ENCODE measurements around the gene SHFL.

The SHFL gene

DNA sequence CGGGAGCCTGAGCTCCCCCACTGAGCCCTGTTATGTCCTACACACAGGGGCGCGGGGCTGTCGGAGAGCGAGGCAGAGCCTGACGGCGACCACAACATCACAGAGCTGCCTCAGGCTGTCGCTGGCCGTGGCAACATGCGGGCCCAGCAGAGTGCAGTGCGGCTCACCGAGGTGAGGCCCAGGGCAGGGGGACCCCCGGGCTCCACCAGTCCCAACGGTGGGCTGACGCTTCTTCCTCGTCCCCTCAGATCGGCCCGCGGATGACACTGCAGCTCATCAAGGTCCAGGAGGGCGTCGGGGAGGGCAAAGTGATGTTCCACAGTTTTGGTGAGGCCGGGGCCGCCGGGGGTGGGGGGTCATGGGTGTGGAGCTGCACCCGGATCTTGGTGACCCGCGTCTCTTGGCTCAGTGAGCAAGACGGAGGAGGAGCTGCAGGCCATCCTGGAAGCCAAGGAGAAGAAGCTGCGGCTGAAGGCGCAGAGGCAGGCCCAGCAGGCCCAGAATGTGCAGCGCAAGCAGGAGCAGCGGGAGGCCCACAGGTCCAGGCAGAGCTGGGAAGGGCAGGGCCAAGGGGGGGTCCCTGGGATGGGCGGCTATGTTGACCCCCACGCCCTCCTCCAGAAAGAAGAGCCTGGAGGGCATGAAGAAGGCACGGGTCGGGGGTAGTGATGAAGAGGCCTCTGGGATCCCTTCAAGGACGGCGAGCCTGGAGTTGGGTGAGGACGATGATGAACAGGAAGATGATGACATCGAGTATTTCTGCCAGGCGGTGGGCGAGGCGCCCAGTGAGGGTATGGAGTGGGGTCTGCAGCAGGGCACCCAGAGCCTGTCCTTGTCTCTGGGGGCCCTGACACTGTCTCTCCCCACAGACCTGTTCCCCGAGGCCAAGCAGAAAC, 24.2 kb downstream of the SHFL start:
- no peak for DNase-seq

DNA sequence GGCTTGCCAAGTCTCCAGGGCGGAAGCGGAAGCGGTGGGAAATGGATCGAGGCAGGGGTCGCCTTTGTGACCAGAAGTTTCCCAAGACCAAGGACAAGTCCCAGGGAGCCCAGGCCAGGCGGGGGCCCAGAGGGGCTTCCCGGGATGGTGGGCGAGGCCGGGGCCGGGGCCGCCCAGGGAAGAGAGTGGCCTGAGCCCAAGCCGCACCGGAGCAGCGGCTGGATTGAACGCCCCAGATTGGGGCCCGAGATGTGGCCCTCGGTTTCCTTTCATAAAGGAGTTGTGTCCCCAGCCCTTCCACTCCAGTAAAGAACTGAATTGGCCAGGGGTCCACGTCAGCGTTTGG, 24.8 kb downstream of the SHFL start:
- no peak for DNase-seq

DNA sequence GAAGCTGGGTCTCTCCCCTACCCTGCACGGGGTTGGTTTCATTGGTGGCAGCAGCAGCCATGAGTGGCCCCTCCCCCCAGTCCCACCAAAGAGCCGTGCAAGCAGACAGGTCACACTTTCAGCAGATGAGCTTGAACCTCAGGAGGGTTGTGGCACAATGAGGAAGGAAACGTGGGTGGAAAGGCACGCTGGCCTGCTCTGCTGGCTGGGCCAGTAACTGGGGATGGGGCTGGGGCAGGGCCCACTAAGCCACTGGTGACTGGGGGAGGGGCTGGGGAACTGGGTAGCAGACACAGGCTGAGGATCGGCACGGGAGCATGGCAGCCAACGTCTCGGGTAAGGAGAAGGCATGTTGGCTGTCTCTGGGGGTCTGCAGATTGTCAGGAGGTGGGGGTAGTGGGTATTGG, 25.3 kb downstream of the SHFL start, which contains the start of gene P2RY11:
P2RY11 (plus strand) TSS at position 289 of the 407 bp plus-strand sequence; CDS start at position 318, 29 bp downstream.
- no peak for DNase-seq

DNA sequence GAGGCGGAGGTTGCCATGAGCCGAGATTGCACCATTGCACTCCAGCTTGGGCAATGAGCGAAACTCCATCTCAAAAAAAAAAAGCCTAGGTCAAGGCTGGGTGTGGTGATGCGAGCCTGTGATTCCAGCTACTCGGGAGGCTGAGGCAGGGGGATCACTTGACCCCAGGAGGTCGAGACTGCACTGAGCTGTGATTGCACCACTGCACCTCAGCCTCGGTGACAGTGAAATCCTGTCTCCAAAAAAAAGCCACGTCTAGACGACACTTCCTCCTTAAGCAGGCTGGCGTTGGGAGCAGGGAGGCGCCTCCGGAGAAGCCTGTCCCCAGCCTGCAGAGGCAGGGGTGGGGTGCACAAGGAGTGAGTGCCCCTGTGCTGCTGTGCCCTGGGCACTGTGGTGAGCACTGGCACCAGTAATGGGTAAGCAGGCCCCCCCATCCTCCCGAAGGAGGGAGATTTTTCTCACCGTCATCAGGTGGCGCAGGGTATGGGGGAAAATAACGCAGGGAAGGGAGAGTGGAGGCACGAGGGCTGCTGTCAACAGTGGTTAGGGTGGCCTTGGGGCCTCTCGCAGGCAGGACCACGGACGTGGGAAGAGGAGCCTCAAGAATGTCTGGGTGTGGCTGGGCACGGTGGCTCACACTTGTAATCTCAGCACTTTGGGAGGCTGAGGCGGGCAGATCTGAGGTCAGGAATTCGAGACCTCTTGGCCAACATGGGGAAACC, 26.1 kb downstream of the SHFL start:
- no peak for DNase-seq

DNA sequence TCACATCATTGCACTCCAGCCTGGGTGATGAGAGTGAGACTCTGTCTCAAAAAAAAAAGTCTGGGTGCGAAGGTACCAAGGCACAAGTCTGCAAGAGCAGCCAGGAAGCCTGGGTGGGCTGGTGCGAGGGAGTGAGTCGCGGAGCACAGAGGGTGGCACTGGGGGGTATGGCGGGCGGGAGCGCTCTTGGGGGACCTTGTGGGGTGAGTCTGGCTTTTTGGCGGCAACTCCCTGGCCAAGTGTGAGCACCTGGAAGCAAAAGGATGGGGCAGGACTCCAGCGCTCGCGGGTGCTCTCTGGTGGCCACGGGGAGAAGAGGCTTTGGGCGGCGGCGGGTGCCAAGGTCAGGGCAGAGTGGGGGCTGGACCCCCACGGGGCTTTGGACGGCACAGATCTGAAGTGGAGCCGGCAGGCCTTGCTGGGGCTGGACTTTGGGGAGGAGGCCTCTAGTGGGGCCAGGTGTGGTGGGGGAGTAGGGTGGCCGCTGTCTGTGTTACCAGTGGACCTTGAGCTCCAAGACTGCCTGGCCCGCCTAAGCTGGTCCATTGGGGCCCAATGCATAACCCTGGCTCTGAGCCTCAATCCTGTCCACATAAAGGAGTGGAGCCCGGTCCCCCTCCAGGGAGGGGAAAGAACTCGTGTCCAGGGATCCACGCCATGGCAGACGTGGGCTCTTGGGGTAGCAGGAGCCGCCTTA, 26.9 kb downstream of the SHFL start:
- peak; percentile 25 for DNase-seq

DNA sequence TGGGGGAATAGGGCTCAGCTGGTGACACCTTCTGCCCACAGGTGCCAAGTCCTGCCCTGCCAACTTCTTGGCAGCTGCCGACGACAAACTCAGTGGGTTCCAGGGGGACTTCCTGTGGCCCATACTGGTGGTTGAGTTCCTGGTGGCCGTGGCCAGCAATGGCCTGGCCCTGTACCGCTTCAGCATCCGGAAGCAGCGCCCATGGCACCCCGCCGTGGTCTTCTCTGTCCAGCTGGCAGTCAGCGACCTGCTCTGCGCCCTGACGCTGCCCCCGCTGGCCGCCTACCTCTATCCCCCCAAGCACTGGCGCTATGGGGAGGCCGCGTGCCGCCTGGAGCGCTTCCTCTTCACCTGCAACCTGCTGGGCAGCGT, 27.5 kb downstream of the SHFL start:
- DNase-seq, result no peak

DNA sequence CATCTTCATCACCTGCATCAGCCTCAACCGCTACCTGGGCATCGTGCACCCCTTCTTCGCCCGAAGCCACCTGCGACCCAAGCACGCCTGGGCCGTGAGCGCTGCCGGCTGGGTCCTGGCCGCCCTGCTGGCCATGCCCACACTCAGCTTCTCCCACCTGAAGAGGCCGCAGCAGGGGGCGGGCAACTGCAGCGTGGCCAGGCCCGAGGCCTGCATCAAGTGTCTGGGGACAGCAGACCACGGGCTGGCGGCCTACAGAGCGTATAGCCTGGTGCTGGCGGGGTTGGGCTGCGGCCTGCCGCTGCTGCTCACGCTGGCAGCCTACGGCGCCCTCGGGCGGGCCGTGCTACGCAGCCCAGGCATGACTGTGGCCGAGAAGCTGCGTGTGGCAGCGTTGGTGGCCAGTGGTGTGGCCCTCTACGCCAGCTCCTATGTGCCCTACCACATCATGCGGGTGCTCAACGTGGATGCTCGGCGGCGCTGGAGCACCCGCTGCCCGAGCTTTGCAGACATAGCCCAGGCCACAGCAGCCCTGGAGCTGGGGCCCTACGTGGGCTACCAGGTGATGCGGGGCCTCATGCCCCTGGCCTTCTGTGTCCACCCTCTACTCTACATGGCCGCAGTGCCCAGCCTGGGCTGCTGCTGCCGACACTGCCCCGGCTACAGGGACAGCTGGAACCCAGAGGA, 28.0 kb downstream of the SHFL start:
- DNase-seq, result no peak

DNA sequence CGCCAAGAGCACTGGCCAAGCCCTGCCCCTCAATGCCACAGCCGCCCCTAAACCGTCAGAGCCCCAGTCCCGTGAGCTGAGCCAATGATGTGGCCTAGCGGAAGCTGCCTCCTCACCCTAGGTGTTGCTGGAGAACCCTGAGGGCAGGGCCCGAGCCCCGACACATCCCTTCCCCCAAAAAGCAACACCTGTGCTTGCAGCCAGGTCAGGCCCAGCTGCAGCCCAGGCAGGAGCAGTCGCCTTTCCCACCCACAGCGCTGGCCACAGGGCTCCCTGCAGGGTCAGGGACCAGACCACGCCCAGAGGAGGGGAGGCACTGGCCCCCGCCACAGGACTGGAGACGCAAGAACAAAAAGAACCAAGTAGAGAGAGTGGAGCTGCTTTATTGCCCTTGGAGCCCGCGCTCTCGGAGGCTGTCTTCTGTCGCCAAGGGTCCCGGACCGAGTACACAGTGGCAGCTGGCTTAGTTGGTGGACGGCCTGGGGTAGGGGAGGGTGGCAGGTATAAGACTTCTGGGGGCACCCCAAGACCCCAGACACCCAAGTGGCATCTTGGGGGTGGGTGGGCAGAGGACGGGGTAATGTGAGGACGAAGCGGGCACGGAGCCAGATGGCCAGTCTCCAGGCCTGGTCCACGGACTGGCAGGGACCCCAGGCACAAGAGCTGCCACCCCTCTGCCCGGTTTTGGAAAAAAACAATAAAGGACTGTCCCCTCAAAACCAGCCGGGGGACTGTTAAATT, 28.7 kb downstream of the SHFL start:
- DNase-seq, result no peak

DNA sequence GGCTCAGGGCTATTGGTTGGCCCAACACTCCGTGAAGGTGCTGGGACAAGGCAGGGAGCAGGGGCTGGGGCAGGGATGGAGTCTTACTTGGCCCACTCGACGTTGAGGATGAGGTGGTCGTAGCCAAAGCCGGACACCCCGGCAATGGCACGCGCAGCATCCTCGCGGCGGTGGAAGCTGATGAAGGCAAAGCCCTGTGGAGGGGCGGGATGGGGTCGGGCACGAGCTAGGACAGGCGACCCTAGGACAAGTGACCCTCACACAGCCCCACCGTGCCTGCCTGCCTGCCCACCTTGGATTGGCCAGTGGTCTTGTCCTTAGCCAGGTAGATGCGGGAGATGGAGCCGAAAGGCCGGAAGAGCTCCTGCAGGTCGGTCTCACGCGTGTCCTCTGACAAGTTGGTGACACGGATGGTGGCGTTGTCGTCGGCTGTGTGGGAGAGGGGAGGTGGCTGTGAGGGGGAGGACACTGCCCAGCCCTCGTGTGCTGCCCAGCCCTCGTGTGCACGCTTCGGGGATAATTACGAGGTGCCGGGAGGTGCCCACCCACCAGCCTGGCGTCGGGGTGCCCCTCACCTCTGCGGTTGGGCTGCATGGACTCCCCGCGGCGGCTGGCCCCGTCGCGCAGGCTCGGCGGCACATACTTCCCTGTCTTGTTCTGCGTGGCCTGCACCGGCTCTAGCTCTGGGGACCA, 29.4 kb downstream of the SHFL start:
- no peak for DNase-seq

DNA sequence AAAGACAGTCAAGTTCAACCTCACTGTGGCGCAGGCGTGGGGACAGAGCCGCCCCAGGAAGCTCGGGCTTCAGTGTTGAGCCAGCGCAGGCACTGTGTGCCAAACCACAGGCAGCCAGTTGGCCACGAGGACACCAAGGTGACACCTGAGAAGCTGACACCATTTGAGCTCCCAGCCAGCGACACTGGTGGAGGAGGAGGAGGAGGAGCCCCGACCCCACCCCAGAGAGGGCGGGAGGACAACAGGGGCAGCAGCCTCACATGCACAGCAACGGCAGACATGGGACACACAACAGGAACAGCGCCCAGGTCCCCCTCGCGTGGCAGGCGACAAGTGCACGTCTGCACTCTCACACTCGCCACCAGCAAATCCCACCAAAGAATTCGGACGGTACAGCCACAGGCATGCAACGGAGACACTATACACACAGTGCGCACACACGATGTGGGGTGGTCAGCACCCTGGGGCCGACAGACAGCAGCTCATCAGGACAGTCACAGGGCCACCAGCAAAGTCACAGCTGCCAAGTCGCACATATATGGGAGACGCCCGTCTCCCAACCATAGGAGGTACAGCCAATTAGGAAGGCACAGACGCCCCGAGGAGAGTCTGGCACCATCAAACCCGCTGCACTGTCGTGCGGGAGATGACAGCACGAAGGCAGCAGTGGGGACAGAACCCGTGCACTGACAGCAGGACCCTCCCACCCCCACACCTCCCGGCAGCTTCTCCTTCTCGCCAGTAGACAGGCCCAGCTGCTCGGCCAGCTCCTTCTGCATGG, 30.2 kb downstream of the SHFL start:
- DNase-seq, result no peak

DNA sequence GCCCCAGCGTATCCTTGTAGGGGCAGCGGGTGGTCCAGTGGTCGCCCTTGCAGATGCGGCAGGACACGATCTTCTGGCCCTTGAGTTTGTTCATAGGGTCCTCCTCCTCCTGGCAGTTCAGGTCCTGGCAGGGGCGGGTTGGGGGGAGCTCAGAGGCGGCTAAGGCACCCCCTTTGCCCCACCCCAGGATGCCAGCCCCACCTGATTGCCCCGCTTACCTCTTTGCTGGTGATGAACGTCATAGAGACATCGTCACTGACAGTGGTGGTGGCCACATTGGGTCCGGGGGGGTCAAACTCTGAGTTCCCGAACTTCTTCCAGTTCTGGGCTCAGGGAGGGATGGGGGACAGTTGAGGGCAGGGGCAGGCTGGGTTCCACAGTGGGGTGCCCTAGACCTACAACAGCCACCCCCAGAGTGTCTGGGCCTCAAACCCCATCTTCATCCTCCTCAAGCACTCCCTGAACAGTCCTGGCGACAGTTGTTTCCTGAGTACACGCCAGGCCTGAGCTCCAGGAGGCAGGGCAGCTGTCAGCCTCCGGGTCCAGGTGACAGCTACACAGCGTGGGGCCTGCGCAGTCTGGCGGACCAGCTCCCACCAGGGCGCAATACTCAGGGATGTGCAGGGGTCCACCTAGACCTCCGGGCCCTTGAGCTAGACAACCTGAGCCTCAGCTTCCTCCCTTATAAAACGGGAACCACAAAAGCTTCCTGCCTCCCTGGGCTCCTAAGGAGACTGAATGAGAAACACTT, 30.9 kb downstream of the SHFL start:
- DNase-seq, result no peak

DNA sequence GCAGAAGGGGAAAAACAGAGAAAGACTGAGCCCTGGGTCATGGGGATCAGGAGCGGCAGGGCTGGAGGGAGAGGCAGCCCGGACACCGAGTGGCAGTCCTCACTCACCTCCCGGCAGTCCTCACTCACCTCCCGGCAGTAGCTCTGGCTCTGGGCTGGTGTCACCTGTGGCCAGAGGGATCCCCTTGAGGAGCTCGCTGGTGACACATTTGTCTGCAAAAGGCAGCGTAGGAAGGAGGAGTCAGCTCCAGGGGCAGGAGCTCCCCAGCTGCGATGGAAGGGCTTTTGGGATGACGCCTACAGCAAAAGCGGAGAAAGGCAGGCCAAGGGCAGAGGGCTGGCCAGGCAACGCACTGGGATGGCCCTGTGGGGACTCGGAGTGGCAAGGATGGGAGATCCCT, 32.8 kb downstream of the SHFL start:
- DNase-seq, result no peak

DNA sequence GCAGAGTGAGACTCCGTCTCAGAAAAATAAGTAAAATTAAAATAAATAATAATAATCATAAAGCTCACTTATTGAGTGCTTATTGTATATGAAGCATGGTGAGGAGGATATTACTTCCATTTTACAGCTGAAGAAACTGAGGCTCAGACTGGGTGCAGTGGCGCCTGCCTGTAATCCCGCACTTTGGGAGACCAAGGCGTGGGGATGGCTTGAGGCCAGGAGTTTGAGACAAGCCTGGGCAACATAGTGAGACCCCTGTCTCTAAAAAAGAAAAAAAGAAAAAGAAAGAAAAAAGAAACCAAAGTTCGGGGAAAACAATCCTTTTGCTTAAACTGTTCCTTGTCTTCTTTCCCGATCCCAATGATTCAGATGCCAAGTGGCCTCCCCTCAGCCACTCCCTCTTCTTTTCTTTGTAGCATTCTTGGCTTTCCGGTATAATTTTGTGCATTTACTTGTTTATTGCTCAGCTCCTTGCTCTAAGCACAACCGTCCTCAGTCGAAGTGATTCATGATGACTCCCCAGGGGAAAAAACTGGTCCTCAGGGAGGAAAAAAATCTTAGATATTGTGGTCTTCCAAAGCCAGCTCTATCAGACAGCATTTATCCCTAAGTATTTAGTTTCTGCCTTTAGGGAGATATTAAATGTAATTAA, 34.5 kb downstream of the SHFL start:
- DNase-seq, result no peak

DNA sequence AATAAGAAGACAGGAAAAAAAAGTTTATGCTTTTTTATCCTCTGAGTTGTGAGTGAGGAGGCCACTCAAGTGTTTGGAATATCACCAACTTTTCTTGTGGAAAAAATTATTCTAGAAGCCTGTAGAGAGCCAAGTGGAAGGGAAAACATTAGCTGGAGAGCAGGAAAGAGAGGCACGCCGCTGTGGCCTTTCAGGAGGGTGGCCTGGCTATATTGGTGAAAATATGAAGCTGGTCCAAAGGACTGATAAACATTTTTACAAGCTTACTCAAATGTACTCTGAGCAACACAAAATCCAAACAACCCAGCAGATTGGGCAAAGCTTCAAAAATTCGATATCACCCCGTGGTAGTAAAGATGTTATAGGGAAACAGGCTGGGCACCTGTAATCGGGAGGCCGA, 35.9 kb downstream of the SHFL start:
- DNase-seq, result no peak

DNA sequence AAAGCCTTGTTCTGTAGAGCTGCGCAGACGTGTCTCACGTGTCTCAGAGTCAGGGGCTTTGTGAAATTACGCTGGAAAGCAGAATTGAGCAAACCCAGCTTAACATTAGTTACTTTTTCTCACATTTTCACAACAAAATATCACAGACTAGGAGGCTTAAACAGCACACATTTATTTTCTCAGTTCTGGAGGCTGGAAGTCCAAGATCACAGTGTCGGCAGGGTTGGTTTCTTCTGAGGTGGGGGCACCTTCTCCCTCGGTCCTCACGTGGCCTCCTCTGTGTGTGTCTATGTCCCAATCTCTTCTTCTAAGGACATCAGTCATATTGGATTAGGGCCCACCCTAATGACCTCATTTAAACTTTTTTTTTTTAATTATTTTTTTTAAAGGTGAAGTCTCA, 38.3 kb downstream of the SHFL start:
- DNase-seq, result no peak

DNA sequence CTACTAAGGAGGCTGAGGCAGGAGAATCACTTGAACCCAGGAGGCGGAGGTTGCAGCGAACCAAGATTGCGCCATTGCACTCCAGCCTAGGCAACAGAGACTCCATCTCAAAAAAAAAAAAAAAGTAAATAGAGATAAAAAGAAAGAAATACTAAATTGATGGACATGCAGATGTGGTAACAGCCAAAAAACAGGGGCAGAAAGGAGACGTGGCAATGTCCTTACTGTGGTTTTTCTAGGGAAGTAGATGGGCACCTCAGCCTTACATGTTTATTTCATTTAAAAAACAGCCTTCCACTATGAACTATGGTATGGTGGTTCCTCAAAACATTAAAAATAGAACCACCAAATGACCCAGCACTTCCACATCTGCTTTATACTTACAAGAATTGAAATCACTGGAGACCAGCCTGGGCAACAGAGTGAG, 40.1 kb downstream of the SHFL start:
- DNase-seq, result no peak

DNA sequence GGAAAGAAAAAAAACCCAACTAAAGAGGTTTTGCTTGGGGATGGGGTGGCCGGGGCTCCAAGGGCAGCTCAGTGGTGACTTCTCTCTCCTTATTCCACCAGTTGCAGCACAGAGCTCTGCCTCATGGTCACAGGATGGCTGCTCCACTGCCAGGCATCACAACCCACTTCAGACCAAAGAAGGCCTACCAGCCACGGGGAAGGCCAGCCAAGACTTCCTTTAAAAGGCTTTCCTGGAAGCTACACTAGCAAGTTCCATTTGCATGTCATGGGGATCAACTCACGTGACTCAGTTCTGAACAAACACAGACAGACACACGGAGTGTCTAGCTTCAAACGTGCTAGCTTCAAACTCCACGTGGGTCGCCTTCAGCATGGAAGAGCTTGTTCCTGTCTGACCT, 46.8 kb downstream of the SHFL start:
- DNase-seq, result no peak

DNA sequence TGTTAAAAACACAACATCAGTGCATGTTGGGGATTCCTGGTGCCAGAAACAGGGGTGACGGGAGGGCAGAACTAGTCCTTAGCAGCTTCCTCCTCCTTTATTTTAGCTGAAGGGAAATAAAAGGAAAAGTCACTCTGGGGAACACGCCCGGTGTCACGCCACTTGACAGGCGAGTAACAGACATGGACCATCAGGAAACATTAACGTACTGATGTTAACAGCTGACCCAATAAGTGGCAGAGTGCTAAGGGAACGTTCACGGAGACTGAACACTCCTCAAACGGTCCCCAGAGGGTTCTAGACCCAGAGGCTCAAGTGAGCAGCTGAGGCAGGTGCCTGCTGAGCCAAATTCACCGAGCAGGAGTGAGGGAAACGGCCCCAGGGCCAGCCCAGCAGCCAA, 47.5 kb downstream of the SHFL start:
- DNase-seq, result no peak

DNA sequence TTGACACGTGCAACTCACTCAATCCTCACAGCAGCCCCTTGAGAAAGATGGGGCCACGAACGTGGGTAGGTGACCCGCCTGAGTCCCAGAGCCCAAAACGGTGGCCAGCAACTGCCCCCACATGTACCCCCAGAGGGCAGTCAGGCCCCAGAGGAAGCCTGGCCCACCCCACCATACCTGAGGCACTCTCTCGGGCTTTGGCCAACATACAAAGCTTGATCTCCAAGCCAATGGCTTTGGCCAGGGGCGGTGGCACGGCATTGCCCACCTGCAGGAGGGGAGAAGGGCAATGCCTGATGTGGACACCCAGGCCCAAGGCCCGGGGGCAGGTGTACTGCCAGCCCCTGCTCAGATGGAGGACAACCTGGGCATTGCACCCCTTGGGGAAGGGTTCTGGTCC, 47.9 kb downstream of the SHFL start:
- DNase-seq, result no peak
